Psoas muscle (tissue), 8 donors: ENCODE measurements around the gene HAO1. TPM values are rescaled to one million over a fixed set of nuclear protein-coding genes. Genes with fewer than 3 reads are reported as not detected.
"Not testable (repeated sequence)": the region's sequence is repeated elsewhere in the genome, so short reads cannot be mapped to it uniquely, and the experiment has no call there.

Experiments
- ATAC-seq, 4 donors: fragments of 200-7000 bp; cut with Tn5 transposase; one replicate each; pipeline ENCODE4 v1.9.1; 2020; ENCODE audit warnings: moderate library complexity in 3 of 4, mild to moderate bottlenecking in 2 of 4
- DNase-seq, 2 donors: peaks; one replicate each; pipeline ENCODE4 v3.0.0-alpha.2; 2020
- H3K27ac ChIP-seq: fragments of 200-600 bp; one replicate; pipeline ENCODE4 v1.8.0; 2022
- H3K27me3 ChIP-seq, 3 donors: fragments of 200-600 bp in 1 of 3; one replicate each; pipeline versions ENCODE4 v1.6.1 to v1.8.0; 2013 to 2022; ENCODE audit warnings: low read length in 2 of 3, mild to moderate bottlenecking in 2 of 3, moderate library complexity in 1 of 3; ENCODE audit not compliant: insufficient read depth in 3 of 3
- H3K36me3 ChIP-seq, 2 donors: fragments of 200-600 bp in 1 of 2; one replicate each; pipeline versions ENCODE4 v1.6.1 to v1.8.0; 2013 to 2022; ENCODE audit warnings: low read depth in 1 of 2, mild to moderate bottlenecking in 1 of 2, moderate library complexity in 1 of 2; ENCODE audit not compliant: insufficient read depth in 1 of 2
- H3K4me1 ChIP-seq: fragments of 200-600 bp; one replicate; pipeline ENCODE4 v1.8.0; 2022
- H3K4me3 ChIP-seq: fragments of 200-600 bp; one replicate; pipeline ENCODE4 v1.8.0; 2022; ENCODE audit warnings: mild to moderate bottlenecking
- H3K9me3 ChIP-seq: fragments of 200-600 bp; one replicate; pipeline ENCODE4 v1.8.0; 2022
- WGBS, 3 donors: extraction: QIAGEN DNeasy Blood & Tissue Kit; methylation state at CpG; one replicate each; pipeline versions ENCODE4 v1.1.6 to v1.1.7; 2013; 5-methylcytosine and 5-hydroxymethylcytosine counted together
- intact Hi-C, 2 donors: fragments of 100-400 bp; cut with DNase I; formaldehyde crosslinking; loops; one replicate each; pipeline versions ENCODE4 v1.11.0 to v1.14.2; 2022
- polyA plus RNA-seq, 3 donors: library from polyadenylated mRNA; stranded (reverse); fragments of 200-250 nt; gene quantifications; one replicate each; pipeline ENCODE4 v1.2.3, GENCODE V29; 2013
- total RNA-seq, 4 donors: library from RNA; stranded (reverse); fragmentation: NEBNext Ultra II Directional in 2 of 4; extraction: Animal tissue kit (Norgen Biotek cat#: 25700) in 2 of 4; gene quantifications; one replicate each; pipeline versions ENCODE4 v1.2.1 to v1.2.4, GENCODE V29; 2021 to 2023
- TF ChIP-seq, protein P1 (sequence below): fragments of 200-600 bp; IDR thresholded peaks from one replicate; pipeline ENCODE4 v1.8.0; 2022; ENCODE audit warnings: antibody characterized with exemption
- donor health status: healthy with polysubstance abuse.
- donor health status: DM: no; HTN: no; CAD: no; lungs with moderate emphysema.
- donor health status: Bipolar disorder and iron deficiency.
- donor health status: healthy.
- donor health status: DM: yes; HTN: yes; CAD: no.
- donor health status: DM: no; HTN: no; CAD: no.
- donor health status: DM: no; HTN: no; CAD: no.
- donor health status: DM: yes; HTN: yes; CAD: no.

Gene HAO1
- total and polyA plus RNA-seq, 7 donors: not detected

DNA sequence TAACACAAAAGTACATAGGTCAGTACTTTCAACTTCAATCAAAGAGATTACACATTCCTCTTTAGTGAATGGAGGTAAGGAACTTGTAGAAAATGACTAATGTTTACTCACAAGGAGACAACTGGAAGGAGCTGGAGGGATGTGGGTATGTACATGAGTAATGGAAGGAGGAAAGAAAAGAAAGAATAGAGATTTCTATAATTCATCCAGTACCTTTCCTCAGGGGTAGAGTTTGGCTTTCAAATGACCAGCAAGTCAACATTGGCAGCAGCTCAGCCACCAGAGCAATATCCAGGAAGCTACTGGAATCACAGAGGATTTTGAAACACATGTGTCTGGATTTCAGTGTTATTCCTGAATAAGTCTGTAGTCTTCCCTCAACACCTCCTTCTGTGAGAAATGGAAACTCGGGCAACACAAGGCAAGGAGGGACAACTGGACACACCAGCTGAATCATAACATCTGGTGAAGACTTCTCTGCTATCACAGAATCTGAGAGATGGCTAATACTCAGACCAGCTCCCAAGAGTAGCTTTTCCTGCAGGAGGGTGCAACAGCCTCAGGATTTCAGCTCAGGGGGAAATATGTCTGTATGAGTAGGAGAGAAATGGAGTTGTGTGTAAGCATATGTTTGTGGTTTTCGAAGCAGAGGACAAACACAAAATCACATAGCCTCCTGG, 98.8 kb downstream of the HAO1 start:
- peak; percentile 23 to 52 for DNase-seq
- no peaks in the 10 kb centered on the region for H3K27me3 ChIP-seq
- H3K27ac ChIP-seq: no peak overlapping the region
- H3K4me1 ChIP-seq: no peaks in the 10 kb centered on the region
- intact Hi-C loops: no loop called here
- TF ChIP-seq, protein P1, sequence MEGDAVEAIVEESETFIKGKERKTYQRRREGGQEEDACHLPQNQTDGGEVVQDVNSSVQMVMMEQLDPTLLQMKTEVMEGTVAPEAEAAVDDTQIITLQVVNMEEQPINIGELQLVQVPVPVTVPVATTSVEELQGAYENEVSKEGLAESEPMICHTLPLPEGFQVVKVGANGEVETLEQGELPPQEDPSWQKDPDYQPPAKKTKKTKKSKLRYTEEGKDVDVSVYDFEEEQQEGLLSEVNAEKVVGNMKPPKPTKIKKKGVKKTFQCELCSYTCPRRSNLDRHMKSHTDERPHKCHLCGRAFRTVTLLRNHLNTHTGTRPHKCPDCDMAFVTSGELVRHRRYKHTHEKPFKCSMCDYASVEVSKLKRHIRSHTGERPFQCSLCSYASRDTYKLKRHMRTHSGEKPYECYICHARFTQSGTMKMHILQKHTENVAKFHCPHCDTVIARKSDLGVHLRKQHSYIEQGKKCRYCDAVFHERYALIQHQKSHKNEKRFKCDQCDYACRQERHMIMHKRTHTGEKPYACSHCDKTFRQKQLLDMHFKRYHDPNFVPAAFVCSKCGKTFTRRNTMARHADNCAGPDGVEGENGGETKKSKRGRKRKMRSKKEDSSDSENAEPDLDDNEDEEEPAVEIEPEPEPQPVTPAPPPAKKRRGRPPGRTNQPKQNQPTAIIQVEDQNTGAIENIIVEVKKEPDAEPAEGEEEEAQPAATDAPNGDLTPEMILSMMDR: no peak
- no peak overlapping the region for H3K4me3 ChIP-seq
- 66 to 69% (median 69%) methylated on average over 2 of the region's 2 CpGs for WGBS, 3 donors
- peak in 2 of 4 donors; percentile 13 to 24 for ATAC-seq
- no peaks in the 10 kb centered on the region for H3K36me3 ChIP-seq
- no peaks in the 10 kb centered on the region for H3K9me3 ChIP-seq

DNA sequence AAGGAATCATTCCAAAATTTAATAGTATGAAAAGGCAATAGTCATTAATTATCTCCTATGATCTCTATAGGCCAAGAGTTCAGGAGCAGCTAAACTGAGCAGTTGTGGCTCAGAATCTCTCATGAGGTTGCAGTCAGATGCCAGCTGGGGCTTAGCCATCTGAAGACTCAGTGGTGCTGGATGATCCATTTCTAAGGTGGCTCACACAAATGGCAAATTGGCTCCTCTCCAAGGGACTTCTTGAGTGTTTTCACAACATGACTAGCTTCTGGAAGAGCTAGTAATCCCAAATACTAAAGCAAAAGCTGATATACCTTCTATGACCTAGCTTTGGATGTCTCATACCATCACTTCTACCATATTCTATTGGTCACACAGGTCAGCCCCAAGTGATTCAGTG, 104.2 kb downstream of the HAO1 start:
- intact Hi-C loops: no loop called here
- no peaks in the 10 kb centered on the region for H3K36me3 ChIP-seq
- H3K4me1 ChIP-seq: no peaks in the 10 kb centered on the region
- no peaks in the 10 kb centered on the region for H3K9me3 ChIP-seq
- H3K4me3 ChIP-seq: no peak overlapping the region
- no peaks in the 10 kb centered on the region for H3K27me3 ChIP-seq
- no peak overlapping the region for H3K27ac ChIP-seq
- TF ChIP-seq, protein P1: no peak
- DNase-seq (no peak), ATAC-seq (no peak)

DNA sequence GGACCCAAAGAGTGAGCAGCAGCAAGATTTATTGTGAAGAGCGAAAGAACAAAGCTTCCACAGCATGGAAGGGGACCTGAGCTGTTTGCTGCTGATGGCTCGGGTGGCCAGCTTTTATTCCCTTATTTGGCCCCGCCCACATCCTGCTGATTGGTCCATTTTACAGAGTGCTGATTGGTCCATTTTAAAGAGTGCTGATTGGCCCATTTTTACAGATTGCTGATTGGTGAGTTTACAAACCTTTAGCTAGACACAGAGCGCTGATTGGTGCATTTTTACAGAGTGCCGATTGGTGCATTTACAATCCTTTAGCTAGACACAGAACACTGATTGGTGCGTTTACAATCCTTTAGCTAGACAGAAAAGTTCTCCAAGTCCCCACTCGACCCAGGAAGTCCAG, 105.8 kb downstream of the HAO1 start:
- DNase-seq, ATAC-seq, H3K27ac ChIP-seq, intact Hi-C loops, H3K36me3 ChIP-seq, H3K4me1 ChIP-seq, H3K9me3 ChIP-seq, H3K27me3 ChIP-seq, H3K4me3 ChIP-seq: not testable (repeated sequence)
- 68 to 73% (median 72%) methylated on average over 7 of the region's 7 CpGs for WGBS, 3 donors

Other genes with a start within 250 kb of the HAO1 start
- 10 to 100 TPM; 42.7 to 66.7 (median 47.3) TPM for gene TMX4, start 79.3 kb upstream of the HAO1 start, total RNA-seq
- 10 to 100 TPM in 2 of 3 donors, 1 to 10 TPM in 1; 9.3 to 38.8 (median 16.8) TPM for gene TMX4, start 79.3 kb upstream of the HAO1 start, polyA plus RNA-seq
- 10 to 100 TPM in 1 of 4 donors, 1 to 10 TPM in 3; 4.2 to 10.7 (median 6.9) TPM for gene PLCB1, start 191.8 kb upstream of the HAO1 start, total RNA-seq
- gene PLCB1, start 191.8 kb upstream of the HAO1 start, polyA plus RNA-seq: 1 to 10 TPM; 1.5 to 3.2 (median 2.5) TPM